GM13976 (cell line): ENCODE results near the gene TPD52L1.

Source experiments
- DNase-seq: peaks from one replicate; pipeline ENCODE4 v3.0.0; 2012; ENCODE audit warnings: low spot score
- in situ Hi-C: fragments of 300-500 bp; cut with MboI; formaldehyde crosslinking; loops from one replicate; pipeline ENCODE4 v1.12.0; 2022; ENCODE audit warnings: low sequenced_read_pairs, mixed read lengths, inconsistent platforms; ENCODE audit not compliant: unreplicated experiment
- TF ChIP-seq, protein P1 (sequence below): IDR thresholded peaks from 2 replicates; pipeline ENCODE4 v1.5.1; 2012; ENCODE audit warnings: borderline replicate concordance, mild to moderate bottlenecking; ENCODE audit not compliant: insufficient read depth; ENCODE audit errors: extremely low read depth, missing control alignments, control extremely low read depth

TPD52L1 gene

GRCh38 chr6:125267806-125268523 is 114.4 kb downstream of the TPD52L1 start:
- in situ Hi-C loops: no loop called here
- DNase-seq: no peak
- TF ChIP-seq, protein P1, sequence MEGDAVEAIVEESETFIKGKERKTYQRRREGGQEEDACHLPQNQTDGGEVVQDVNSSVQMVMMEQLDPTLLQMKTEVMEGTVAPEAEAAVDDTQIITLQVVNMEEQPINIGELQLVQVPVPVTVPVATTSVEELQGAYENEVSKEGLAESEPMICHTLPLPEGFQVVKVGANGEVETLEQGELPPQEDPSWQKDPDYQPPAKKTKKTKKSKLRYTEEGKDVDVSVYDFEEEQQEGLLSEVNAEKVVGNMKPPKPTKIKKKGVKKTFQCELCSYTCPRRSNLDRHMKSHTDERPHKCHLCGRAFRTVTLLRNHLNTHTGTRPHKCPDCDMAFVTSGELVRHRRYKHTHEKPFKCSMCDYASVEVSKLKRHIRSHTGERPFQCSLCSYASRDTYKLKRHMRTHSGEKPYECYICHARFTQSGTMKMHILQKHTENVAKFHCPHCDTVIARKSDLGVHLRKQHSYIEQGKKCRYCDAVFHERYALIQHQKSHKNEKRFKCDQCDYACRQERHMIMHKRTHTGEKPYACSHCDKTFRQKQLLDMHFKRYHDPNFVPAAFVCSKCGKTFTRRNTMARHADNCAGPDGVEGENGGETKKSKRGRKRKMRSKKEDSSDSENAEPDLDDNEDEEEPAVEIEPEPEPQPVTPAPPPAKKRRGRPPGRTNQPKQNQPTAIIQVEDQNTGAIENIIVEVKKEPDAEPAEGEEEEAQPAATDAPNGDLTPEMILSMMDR: no peak

- TF ChIP-seq, protein P1: no peak
- no peak for DNase-seq
- in situ Hi-C loops: no loop called here
These were observed 115.2 kb downstream of the TPD52L1 start for GRCh38 chr6:125268765-125269164.

DNA sequence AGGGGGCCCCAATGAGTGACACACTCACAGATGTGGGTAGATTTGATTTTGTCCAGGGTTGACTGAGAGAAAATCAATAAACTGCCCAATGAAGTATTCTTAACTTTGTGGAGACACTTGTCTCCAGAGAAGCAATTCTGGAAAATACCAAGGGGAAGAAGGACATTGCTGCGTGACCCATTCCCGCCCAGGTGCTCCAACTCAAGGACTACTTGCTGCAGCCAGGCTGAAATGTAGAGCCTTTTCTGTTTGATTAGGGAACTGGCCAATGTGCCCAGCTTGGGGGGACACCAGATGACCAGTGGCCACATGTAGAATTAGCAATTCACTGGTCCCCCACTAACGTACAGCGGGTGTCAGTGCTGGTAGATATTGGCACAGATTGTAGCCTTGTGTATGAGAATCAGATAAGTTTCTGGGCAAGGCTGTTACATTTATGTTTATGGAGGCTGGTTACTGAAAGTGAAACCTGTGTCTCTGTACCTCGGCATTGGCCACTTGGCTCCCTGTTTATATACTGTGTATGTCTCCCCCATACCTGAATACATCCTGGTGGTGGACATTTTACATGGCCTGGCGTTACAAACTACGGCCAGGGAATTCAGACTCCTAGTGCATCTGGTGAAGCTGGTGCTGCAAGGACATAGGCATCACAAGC is 115.9 kb downstream of the TPD52L1 start:
- DNase-seq: no peak
- in situ Hi-C loops: no loop called here
- TF ChIP-seq, protein P1: no peak

- TF ChIP-seq, protein P1: no peak
- no peak for DNase-seq
- in situ Hi-C loops: no loop called here
These were observed 116.8 kb downstream of the TPD52L1 start for GRCh38 chr6:125270380-125270779.

DNA sequence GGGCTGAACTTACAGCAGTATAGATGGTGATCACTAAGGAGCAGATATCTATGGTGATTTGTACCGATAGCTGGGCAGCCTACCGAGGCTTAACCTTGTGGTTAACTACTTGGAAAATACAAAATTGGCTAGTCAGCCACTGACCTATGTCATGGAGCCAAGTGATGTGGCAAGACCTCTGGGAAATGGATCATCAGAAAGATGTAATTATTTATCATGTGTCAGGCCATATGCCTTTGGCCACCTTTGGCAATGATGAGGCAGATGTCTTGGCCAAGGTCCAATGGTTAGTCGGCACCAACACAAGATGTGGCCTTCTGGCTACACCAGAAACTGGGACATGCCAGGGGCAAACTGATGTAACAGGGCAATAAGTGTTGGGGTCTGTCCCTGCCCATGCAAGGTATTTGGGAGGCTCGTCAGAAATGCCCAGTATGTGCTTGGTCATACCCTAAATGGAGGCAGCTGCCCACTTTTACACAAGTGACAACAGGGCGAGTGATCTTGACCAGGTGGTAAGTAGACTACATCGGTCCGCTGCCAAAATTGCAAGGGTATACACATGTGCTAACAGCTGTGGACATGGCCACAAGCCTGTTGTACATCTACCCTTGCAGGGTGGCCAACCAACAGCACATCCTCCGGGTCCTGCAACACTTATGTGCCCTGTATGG is 118.0 kb downstream of the TPD52L1 start:
- in situ Hi-C loops: no loop called here
- no peak for DNase-seq
- TF ChIP-seq, protein P1: no peak

DNA sequence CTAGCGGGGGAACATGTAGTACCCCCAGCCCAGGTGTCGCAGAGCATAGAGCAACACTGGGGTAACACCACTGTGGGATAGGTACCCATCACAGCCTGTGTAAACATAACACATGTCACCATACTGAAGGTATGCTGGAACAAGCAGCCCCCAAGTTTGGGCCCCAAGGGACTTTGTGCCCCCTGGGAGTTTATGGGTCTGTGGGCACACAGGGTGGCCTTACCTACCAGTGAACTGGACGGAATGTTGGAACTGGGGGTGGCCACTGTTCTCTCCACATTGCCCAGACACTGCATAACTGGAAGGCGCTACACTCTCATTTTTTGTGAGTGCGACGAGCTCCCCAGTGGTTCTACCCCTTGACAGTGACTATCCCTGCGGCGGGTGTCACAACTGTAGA is 119.7 kb downstream of the TPD52L1 start:
- in situ Hi-C loops: no loop called here
- TF ChIP-seq, protein P1: no peak
- DNase-seq: no peak
